ENCODE data around the gene ELOVL5. TPM values are rescaled to one million over a fixed set of nuclear protein-coding genes. Genes with fewer than 3 reads are reported as not detected.

The ELOVL5 gene
- total RNA-seq, 2 experiments from 2014 or later = 88.3 to 92.7 TPM

- DNase-seq = no peak
- intact Hi-C loops (cut with micrococcal nuclease) = no loop called here
- Mint-ChIP-seq H3K27me3 (no peaks in the 10 kb centered on the region), H3K4me3 (no peak overlapping the region), H3K27ac (no peak overlapping the region), H3K36me3 (ENCODE audit: low read depth) (no peaks in the 10 kb centered on the region), H3K9me3 (no peaks in the 10 kb centered on the region), H3K4me1 (ENCODE audit: low read depth) (no peaks in the 10 kb centered on the region)
- POLR2A ChIA-PET = no interaction called here
- TF ChIP-seq CTCF (IDR thresholded peaks at IDR 0.05) = no peak
- CTCF ChIA-PET = no interaction called here
- no peak for ATAC-seq
Observed at GRCh38 chr6:53377793-53378192, 29.0 kb upstream of the ELOVL5 start.

DNA sequence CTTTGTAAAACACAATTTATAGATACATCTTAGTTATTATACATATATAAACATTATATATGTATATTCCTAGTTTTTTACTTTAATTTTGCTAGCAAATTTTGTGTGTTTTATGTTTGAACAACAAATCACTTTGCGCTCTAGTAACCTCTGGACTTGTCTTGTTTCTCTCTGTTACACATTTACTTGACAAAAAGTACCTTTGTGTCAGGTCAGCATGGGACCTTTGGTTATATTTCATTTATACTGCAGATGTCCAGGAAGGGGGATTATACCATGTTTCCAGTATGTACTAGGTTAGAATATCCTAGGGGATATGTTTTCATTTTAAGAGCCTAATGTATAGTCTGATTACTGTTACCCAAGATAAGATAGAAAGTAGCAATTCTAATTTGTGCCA, 28.5 kb upstream of the ELOVL5 start:
- H3K9me3 Mint-ChIP-seq = no peaks in the 10 kb centered on the region
- TF ChIP-seq CTCF (IDR thresholded peaks at IDR 0.05) = no peak
- H3K27me3 Mint-ChIP-seq = no peaks in the 10 kb centered on the region
- ChIA-PET CTCF (no interaction called here), POLR2A (no interaction called here)
- H3K4me1 Mint-ChIP-seq (ENCODE audit: low read depth) = no peaks in the 10 kb centered on the region
- intact Hi-C loops (cut with micrococcal nuclease) = no loop called here
- H3K4me3 Mint-ChIP-seq = no peak overlapping the region
- no peaks in the 10 kb centered on the region for H3K36me3 Mint-ChIP-seq (ENCODE audit: low read depth)
- no peak for ATAC-seq
- no peak for DNase-seq
- H3K27ac Mint-ChIP-seq = no peak overlapping the region

DNA sequence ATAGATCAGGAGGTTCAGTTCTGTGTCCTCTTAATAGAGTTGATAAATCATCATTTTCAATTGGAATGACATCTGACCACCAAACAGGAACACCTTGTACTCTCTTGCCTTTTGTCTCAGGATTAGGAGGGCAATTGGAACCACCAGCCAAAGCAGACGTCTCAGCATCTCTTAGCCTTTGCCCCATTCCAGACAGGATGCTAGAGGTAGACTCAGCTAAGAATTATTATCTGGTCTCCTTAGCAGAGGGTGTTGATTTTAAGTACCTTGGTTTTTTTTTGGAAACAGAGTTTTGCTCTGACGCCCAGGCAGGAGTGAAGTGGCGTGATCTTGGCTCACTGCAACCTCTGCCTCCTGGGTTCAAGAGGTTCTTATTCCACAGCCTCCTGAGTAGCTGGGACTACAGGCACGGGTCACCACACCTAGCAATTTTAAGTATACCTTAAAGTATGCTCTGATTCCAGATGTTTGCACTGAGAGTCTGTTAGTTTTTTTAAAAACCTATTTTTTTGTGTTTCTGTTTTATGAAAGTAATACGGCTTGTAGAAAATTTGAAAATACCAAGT, 28.0 kb upstream of the ELOVL5 start:
- intact Hi-C loops (cut with micrococcal nuclease) = no loop called here
- Mint-ChIP-seq H3K27ac (no peak overlapping the region), H3K4me3 (no peak overlapping the region), H3K27me3 (no peaks in the 10 kb centered on the region), H3K4me1 (ENCODE audit: low read depth) (no peaks in the 10 kb centered on the region), H3K36me3 (ENCODE audit: low read depth) (no peaks in the 10 kb centered on the region), H3K9me3 (no peaks in the 10 kb centered on the region)
- ATAC-seq (no peak), DNase-seq (no peak)
- ChIA-PET CTCF (no interaction called here), POLR2A (no interaction called here)
- no peak for TF ChIP-seq CTCF (IDR thresholded peaks at IDR 0.05)

DNA sequence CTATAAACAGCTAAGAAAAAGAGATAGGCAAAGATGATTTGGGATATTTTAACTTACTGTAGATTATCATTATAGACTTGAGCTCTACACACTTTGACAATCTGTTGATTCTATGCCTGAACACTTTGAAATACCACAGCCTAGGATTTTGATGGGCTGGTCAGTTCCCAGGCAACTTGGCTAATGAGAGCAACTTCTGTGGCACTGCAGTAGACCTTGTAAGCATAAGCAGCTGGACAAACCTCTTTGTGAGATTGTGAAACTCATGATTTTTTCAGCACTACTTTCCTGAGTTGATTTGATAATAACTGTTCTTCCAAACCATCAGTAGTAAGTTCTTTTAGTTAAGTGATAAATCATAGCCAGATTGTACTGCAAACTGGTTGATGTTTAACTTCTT, 27.1 kb upstream of the ELOVL5 start:
- DNase-seq (no peak), ATAC-seq (no peak)
- no peak overlapping the region for H3K4me3 Mint-ChIP-seq
- TF ChIP-seq CTCF (IDR thresholded peaks at IDR 0.05) = no peak
- no peak overlapping the region for H3K27ac Mint-ChIP-seq
- no peaks in the 10 kb centered on the region for H3K4me1 Mint-ChIP-seq (ENCODE audit: low read depth)
- ChIA-PET CTCF (no interaction called here), POLR2A (no interaction called here)
- no peaks in the 10 kb centered on the region for H3K27me3 Mint-ChIP-seq
- H3K36me3 Mint-ChIP-seq (ENCODE audit: low read depth) = no peaks in the 10 kb centered on the region
- intact Hi-C loops (cut with micrococcal nuclease) = no loop called here
- no peaks in the 10 kb centered on the region for H3K9me3 Mint-ChIP-seq

DNA sequence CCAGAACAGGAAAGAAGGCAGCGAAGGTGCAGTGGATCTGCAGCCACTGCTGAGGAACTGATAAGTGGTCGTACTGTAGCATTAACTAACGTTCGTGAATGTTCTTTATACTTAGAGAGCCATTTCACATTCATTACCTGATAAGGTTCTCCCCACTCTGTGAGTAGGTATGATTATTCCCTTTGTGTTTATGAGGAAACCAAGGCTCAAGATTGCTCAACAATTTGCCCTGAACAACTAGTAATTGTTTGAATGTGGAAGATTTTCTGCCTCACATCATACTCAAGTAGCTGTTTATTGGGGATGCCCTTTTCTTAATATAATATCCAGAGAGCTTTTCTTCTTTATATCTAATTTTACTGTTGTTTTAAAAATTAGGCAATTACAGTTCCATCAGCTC, 24.9 kb upstream of the ELOVL5 start:
- POLR2A ChIA-PET = interaction anchor here (1.2 kb wide), 1 partner anchor 12 kb away, joined by 4 read pairs; no protein-coding TSS in a partner anchor

More for the DNA sequence above, 24.9 kb upstream of the ELOVL5 start:
- no peaks in the 10 kb centered on the region for H3K36me3 Mint-ChIP-seq (ENCODE audit: low read depth)
- intact Hi-C loops (cut with micrococcal nuclease) = no loop called here
- no peaks in the 10 kb centered on the region for H3K9me3 Mint-ChIP-seq
- no peak for TF ChIP-seq CTCF (IDR thresholded peaks at IDR 0.05)
- no peak overlapping the region for H3K27ac Mint-ChIP-seq
- H3K4me1 Mint-ChIP-seq (ENCODE audit: low read depth) = no peaks in the 10 kb centered on the region
- ATAC-seq (no peak), DNase-seq (no peak)
- no peak overlapping the region for H3K4me3 Mint-ChIP-seq
- H3K27me3 Mint-ChIP-seq = no peaks in the 10 kb centered on the region
- CTCF ChIA-PET = no interaction called here
